GM12878 (cell line): ENCODE data around the gene C21orf58. TPM values are rescaled to one million over a fixed set of nuclear protein-coding genes. Genes with fewer than 3 reads are reported as not detected.

Experiments used
- ATAC-seq: fragments of 200-7000 bp; cut with Tn5 transposase; 3 replicates; pipeline ENCODE4 v1.9.1; 2020; ENCODE audit warnings: mild to moderate bottlenecking, moderate library complexity
- BruUV-seq: library from RNA; stranded (reverse); fragments of 400-500 nt; replicated peaks from 2 replicates; lab custom pipeline; 2021; lab: Mats Ljungman, UMichigan
- CTCF ChIA-PET: fragments of 300-600 bp; sonication (Branson Sonifier 250); formaldehyde crosslinking; extraction: SDS; loops from one replicate; lab custom pipeline; 2021; ENCODE audit warnings: inconsistent platforms; lab: Yijun Ruan, JAX
- POLR2A ChIA-PET: fragments of 350-600 bp; formaldehyde crosslinking; extraction: SDS; loops from one replicate; lab custom pipeline; 2021; ENCODE audit warnings: inconsistent platforms; lab: Charles Lee
- RAD21 ChIA-PET: fragments of 300-600 bp; sonication (Branson Sonifier 250); formaldehyde crosslinking; loops from one replicate; lab custom pipeline; 2023; ENCODE audit warnings: antibody characterized with exemption; ENCODE audit not compliant: unreplicated experiment; lab: Charles Lee
- SMC1A ChIA-PET: fragments of 300-600 bp; sonication (Branson Sonifier 250); formaldehyde crosslinking; loops from one replicate; lab custom pipeline; 2023; ENCODE audit not compliant: unreplicated experiment, uncharacterized antibody; lab: Charles Lee
- DNase-seq: peaks from one replicate; pipeline ENCODE4 v3.0.0-alpha.2; 2011; ENCODE audit warnings: low read depth, low spot score
- FAIRE-seq: peaks from 3 replicates; lab custom pipeline; 2011; peaks lifted over from hg19 to GRCh38; lab: Jason Lieb, UNC
- H2AFZ ChIP-seq: 2 replicates; pipeline ENCODE4 v1.6.0; 2011; ENCODE audit warnings: low read depth, low read length, control low read depth; ENCODE audit not compliant: control insufficient read depth
- H3K27ac ChIP-seq: 2 replicates; pipeline ENCODE4 v1.5.1; 2011; ENCODE audit warnings: control low read depth; ENCODE audit not compliant: control insufficient read depth, insufficient read depth
- H3K27me3 ChIP-seq, 2 experiments: replicated peaks in 1 of 2; 2 replicates each; pipeline versions ENCODE4 v1.6.0 to v1.6.1; 2011; ENCODE audit warnings: low read length in 1 of 2; ENCODE audit not compliant: control insufficient read depth in 2 of 2, insufficient read depth in 2 of 2
- H3K36me3 ChIP-seq, 2 experiments: 2 replicates each; pipeline ENCODE4 v1.5.1; 2011; ENCODE audit warnings: low read length in 1 of 2; ENCODE audit not compliant: control insufficient read depth in 2 of 2, insufficient read depth in 2 of 2
- H3K4me1 ChIP-seq: 2 replicates; pipeline ENCODE4 v1.6.1; 2011; ENCODE audit warnings: mild to moderate bottlenecking, low read length, moderate library complexity, mixed read lengths; ENCODE audit not compliant: control insufficient read depth, insufficient read depth
- H3K4me2 ChIP-seq: 2 replicates; pipeline ENCODE4 v1.6.0; 2011; ENCODE audit warnings: control low read depth; ENCODE audit not compliant: control insufficient read depth, insufficient read depth
- H3K4me3 ChIP-seq: fragments of 200-600 bp; sonication (generic); 2 replicates; pipeline ENCODE4 v1.5.1; 2016
- H3K79me2 ChIP-seq: 2 replicates; pipeline ENCODE4 v1.6.0; 2011; ENCODE audit warnings: low read length; ENCODE audit not compliant: control insufficient read depth, insufficient read depth
- H3K9ac ChIP-seq: 2 replicates; pipeline ENCODE4 v1.8.0; 2011; ENCODE audit warnings: low read length, control low read depth, mixed read lengths; ENCODE audit not compliant: control insufficient read depth, insufficient read depth
- H3K9me3 ChIP-seq: replicated peaks from 3 replicates; pipeline ENCODE4 v1.5.1; 2011; ENCODE audit warnings: mild to moderate bottlenecking, low read length; ENCODE audit not compliant: control insufficient read depth, insufficient read depth
- H4K20me1 ChIP-seq: 2 replicates; pipeline ENCODE4 v1.6.0; 2011; ENCODE audit not compliant: control insufficient read depth, insufficient read depth
- BHLHE40 ChIP-seq, 2 experiments: fragments of 450-650 bp in 1 of 2; IDR thresholded peaks; 2 replicates each; pipeline ENCODE4 v1.6.1; 2011 to 2017; ENCODE audit warnings: low read depth in 2 of 2, borderline replicate concordance in 1 of 2, improper control_type of control experiment in 1 of 2, low read length in 1 of 2, mild to moderate bottlenecking in 1 of 2
- BRCA1 ChIP-seq: IDR thresholded peaks from 2 replicates; pipeline ENCODE4 v1.6.1; 2011; ENCODE audit warnings: low read depth, low read length, improper control_type of control experiment
- DPF2 ChIP-seq: fragments of 450-650 bp; IDR thresholded peaks from 2 replicates; pipeline ENCODE4 v1.6.1; 2017; ENCODE audit warnings: mild to moderate bottlenecking
- GABPA ChIP-seq: IDR thresholded peaks from 2 replicates; pipeline ENCODE4 v1.6.1; 2014; ENCODE audit warnings: antibody characterized with exemption, low read depth, mild to moderate bottlenecking, inconsistent platforms
- KLF5 ChIP-seq: fragments of 450-650 bp; IDR thresholded peaks from 2 replicates; pipeline ENCODE4 v1.6.1; 2014; ENCODE audit warnings: mild to moderate bottlenecking; ENCODE audit not compliant: partially characterized antibody
- NFIC ChIP-seq: IDR thresholded peaks from 2 replicates; pipeline ENCODE4 v1.6.1; 2012; ENCODE audit warnings: low read depth, mild to moderate bottlenecking, inconsistent platforms, low read length, moderate library complexity
- RCOR1 ChIP-seq: conservative IDR thresholded peaks from 2 replicates; pipeline ENCODE4 v1.6.1; 2012; ENCODE audit warnings: low read depth, low read length, improper control_type of control experiment
- SIN3A ChIP-seq: IDR thresholded peaks from 2 replicates; pipeline ENCODE4 v1.6.1; 2012; ENCODE audit warnings: low read depth, low read length, improper control_type of control experiment
- SIX5 ChIP-seq: IDR thresholded peaks from 2 replicates; pipeline ENCODE4 v1.6.1; 2011; ENCODE audit warnings: mild to moderate bottlenecking, low read depth, low read length, moderate library complexity; ENCODE audit not compliant: severe bottlenecking
- SMAD5 ChIP-seq: IDR thresholded peaks from 2 replicates; pipeline ENCODE4 v1.6.1; 2016; ENCODE audit warnings: antibody characterized with exemption, low read depth
- SP1 ChIP-seq: IDR thresholded peaks from one replicate; pipeline ENCODE4 v1.6.1; 2011; ENCODE audit warnings: low read depth, low read length
- SRF ChIP-seq, 2 experiments: IDR thresholded peaks; 2 replicates each; pipeline ENCODE4 v1.6.1; 2011; ENCODE audit warnings: low read depth in 2 of 2, low read length in 2 of 2, mild to moderate bottlenecking in 1 of 2, moderate library complexity in 1 of 2
- SUZ12 ChIP-seq: fragments of 200-600 bp; sonication (generic); IDR thresholded peaks from one replicate; pipeline ENCODE4 v1.6.1; 2018; ENCODE audit warnings: antibody characterized with exemption, mild to moderate bottlenecking; ENCODE audit not compliant: unreplicated experiment
- WGBS: methylation state at CpG from one replicate; pipeline ENCODE4 v1.1.6; 2016; ENCODE audit warnings: low lambda C conversion rate; ENCODE audit not compliant: insufficient replicate concordance, insufficient coverage; ENCODE audit errors: missing lambda C conversion rate; 5-methylcytosine and 5-hydroxymethylcytosine counted together
- in situ Hi-C: fragments of 300-500 bp; cut with MboI; formaldehyde crosslinking; loops from 9 replicates; pipeline ENCODE4 v1.14.3; 2018; ENCODE audit warnings: mixed read lengths
- intact Hi-C: fragments of 100-400 bp; cut with micrococcal nuclease; formaldehyde crosslinking; loops from one replicate; pipeline ENCODE4 v1.14.2; 2022; ENCODE audit not compliant: unreplicated experiment
- polyA plus RNA-seq, 11 experiments: library from polyadenylated mRNA; depleted of rRNA in 4 of 11; unstranded in 6 of 11; stranded (reverse) in 5 of 11; fragments of >200 nt; fragmentation: Nextera tagmentation in 4 of 11; fragmentation: Illumina TruSeq in 1 of 11; extraction: Ambion mirVana in 4 of 11; extraction: Trizol in 1 of 11; gene quantifications; 1 replicate in 1 of 11; 2 replicates in 10 of 11; pipeline versions ENCODE4 v1.2.1 to v1.2.3, GENCODE V29; 2011 to 2016; ENCODE audit warnings: inconsistent platforms in 2 of 11, missing spikeins in 2 of 11, low read depth in 1 of 11
- total RNA-seq, 4 experiments: library from RNA; depleted of rRNA in 3 of 4; stranded (reverse); fragments of >200 nt in 3 of 4; fragmentation: Illumina TruSeq in 1 of 4; extraction: Trizol in 1 of 4; gene quantifications; 2 replicates each; pipeline versions ENCODE4 v1.2.1 to v1.2.3, GENCODE V29; 2013 to 2021
- TF ChIP-seq, protein P1 (sequence below): IDR thresholded peaks from 2 replicates; pipeline ENCODE4 v1.6.1; 2011; ENCODE audit warnings: borderline replicate concordance, low read depth, mild to moderate bottlenecking, moderate library complexity, mixed read lengths, low read length; ENCODE audit not compliant: insufficient read depth; ENCODE audit errors: extremely low read length

C21orf58 gene
- total and polyA plus RNA-seq, 10 of the 15 experiments (the other 5 are each of a cell fraction or from before 2014, with no cell fraction given), result 1.1 to 22.3 (median 11.8) TPM

DNA sequence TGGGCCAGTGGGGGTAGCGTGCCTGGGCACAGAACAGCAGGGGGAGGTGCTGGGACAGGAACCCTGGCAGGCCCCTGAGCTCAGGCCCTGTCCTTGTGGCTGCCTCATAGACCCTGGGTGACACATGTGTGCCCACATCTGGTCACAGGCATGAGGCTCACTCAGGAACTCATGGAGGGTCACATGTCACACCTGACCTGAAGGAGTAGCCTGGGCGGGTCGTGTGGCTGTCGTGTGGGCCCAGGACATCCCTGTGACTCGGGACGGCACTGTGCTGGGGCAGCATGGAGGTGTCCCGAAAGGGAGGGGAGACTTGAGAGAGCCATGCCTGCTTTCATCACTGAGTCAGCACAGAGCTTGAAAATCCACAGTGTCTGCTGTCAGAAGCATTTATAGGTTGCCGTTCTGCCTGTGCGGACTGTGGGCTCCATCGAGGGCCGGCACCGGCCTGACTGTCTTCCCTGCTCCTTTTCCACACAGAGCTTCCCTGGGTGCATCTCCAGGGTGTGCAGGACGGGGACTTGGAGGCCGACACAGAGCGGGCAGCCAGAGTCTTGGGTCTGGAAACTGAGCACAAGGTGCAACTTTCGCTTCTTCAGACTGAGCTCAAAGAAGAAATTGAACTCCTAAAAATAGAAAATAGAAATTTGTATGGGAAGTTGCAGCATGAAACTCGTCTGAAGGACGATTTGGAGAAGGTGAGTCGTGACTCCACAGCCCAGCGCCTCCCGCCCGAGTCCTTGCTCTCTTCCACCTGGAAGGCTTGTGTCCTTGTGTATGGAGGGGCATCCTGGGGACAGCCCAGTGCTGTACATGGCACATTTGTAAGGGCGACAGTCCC is 33.0 kb upstream of the C21orf58 start:
- 51% methylated on average over 23 of the region's 23 CpGs for WGBS
- in situ Hi-C loops (no loop called here), intact Hi-C loops (no loop called here)
- ChIA-PET POLR2A (no interaction called here), SMC1A (interaction anchor here (1.1 kb wide), 1 partner anchor 12 kb away, joined by 4 read pairs; no protein-coding TSS in a partner anchor), RAD21 (no interaction called here), CTCF (no interaction called here)
- Histone ChIP-seq H3K27me3 (no peaks in the 10 kb centered on the region), H2AFZ (no peak overlapping the region), H3K4me2 (no peak overlapping the region), H3K9me3 (no peaks in the 10 kb centered on the region), H3K4me1 (peaks cover 3% of the 10 kb centered on the region; the same call in 1 of the 2 replicates), H3K79me2 (no peaks in the 10 kb centered on the region), H3K9ac (no peak overlapping the region), H4K20me1 (no peaks in the 10 kb centered on the region), H3K4me3 (no peak overlapping the region), H3K36me3 (peaks cover 4 to 46% of the 10 kb centered on the region in 2 experiments; a peak in 3 of 4 replicates), H3K27ac (no peak overlapping the region)
- TF ChIP-seq SUZ12 (no peak), SRF (IDR thresholded peaks at IDR 0.05; ENCODE audit: low read depth in 2 of 2, low read length in 2 of 2) (no peak), GABPA (no peak), SIN3A (no peak), DPF2 (no peak), SMAD5 (no peak), BHLHE40 (IDR thresholded peaks at IDR 0.05; ENCODE audit: borderline replicate concordance in 1 of 2, low read depth in 2 of 2, low read length in 1 of 2) (no peak), RCOR1 (no peak), BRCA1 (no peak), KLF5 (no peak), SP1 (no peak), NFIC (no peak), SIX5 (no peak)
- TF ChIP-seq, protein P1, sequence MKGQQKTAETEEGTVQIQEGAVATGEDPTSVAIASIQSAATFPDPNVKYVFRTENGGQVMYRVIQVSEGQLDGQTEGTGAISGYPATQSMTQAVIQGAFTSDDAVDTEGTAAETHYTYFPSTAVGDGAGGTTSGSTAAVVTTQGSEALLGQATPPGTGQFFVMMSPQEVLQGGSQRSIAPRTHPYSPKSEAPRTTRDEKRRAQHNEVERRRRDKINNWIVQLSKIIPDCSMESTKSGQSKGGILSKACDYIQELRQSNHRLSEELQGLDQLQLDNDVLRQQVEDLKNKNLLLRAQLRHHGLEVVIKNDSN, result no peak
- FAIRE-seq (no peak), ATAC-seq (no peak), DNase-seq (no peak)
- no TSS peak for BruUV-seq
